Measurements from ENCODE around the gene DSCAML1.

DSCAML1 gene

GRCh38 chr11:117688255-117688797 is 108.7 kb downstream of the DSCAML1 start:
- DNase-seq = no peak
- TF ChIP-seq CTCF (IDR thresholded peaks at IDR 0.05; ENCODE audit: low read depth, low read length, missing control alignments) = no peak
- H3K27me3 ChIP-seq (replicated peaks) = no peaks in the 10 kb centered on the region
- H3K4me3 ChIP-seq (ENCODE audit: low read depth, low read length) = no peak overlapping the region
- H3K27ac ChIP-seq = no peak overlapping the region
- in situ Hi-C loops (cut with HindIII; ENCODE audit: low pct_ligation_motif_present, low sequenced_read_pairs) = no loop called here
- H3K36me3 ChIP-seq (replicated peaks) = no peaks in the 10 kb centered on the region

- no peak overlapping the region for H3K27ac ChIP-seq
- H3K4me3 ChIP-seq (ENCODE audit: low read depth, low read length) = no peak overlapping the region
- TF ChIP-seq CTCF (IDR thresholded peaks at IDR 0.05; ENCODE audit: low read depth, low read length, missing control alignments) = no peak
- DNase-seq = no peak
- H3K27me3 ChIP-seq (replicated peaks) = no peaks in the 10 kb centered on the region
- in situ Hi-C loops (cut with HindIII; ENCODE audit: low pct_ligation_motif_present, low sequenced_read_pairs) = no loop called here
- no peaks in the 10 kb centered on the region for H3K36me3 ChIP-seq (replicated peaks)
Measured at GRCh38 chr11:117687776-117688175, 109.2 kb downstream of the DSCAML1 start.

GRCh38 chr11:117686711-117687110 is 110.3 kb downstream of the DSCAML1 start:
- Histone ChIP-seq H3K27me3 (replicated peaks) (no peaks in the 10 kb centered on the region), H3K4me3 (ENCODE audit: low read depth, low read length) (no peak overlapping the region), H3K36me3 (replicated peaks) (no peaks in the 10 kb centered on the region), H3K27ac (no peak overlapping the region)
- no peak for TF ChIP-seq CTCF (IDR thresholded peaks at IDR 0.05; ENCODE audit: low read depth, low read length, missing control alignments)
- in situ Hi-C loops (cut with HindIII; ENCODE audit: low pct_ligation_motif_present, low sequenced_read_pairs) = no loop called here
- no peak for DNase-seq

- no peak for TF ChIP-seq CTCF (IDR thresholded peaks at IDR 0.05; ENCODE audit: low read depth, low read length, missing control alignments)
- in situ Hi-C loops (cut with HindIII; ENCODE audit: low pct_ligation_motif_present, low sequenced_read_pairs) = no loop called here
- Histone ChIP-seq H3K36me3 (replicated peaks) (no peaks in the 10 kb centered on the region), H3K27ac (no peak overlapping the region), H3K4me3 (ENCODE audit: low read depth, low read length) (no peak overlapping the region), H3K27me3 (replicated peaks) (no peaks in the 10 kb centered on the region)
- DNase-seq = no peak
Measured at GRCh38 chr11:117685566-117685965, 111.5 kb downstream of the DSCAML1 start.

- no peak for TF ChIP-seq CTCF (IDR thresholded peaks at IDR 0.05; ENCODE audit: low read depth, low read length, missing control alignments)
- Histone ChIP-seq H3K36me3 (replicated peaks) (no peaks in the 10 kb centered on the region), H3K4me3 (ENCODE audit: low read depth, low read length) (no peak overlapping the region), H3K27ac (no peak overlapping the region), H3K27me3 (replicated peaks) (no peaks in the 10 kb centered on the region)
- in situ Hi-C loops (cut with HindIII; ENCODE audit: low pct_ligation_motif_present, low sequenced_read_pairs) = no loop called here
- DNase-seq = no peak
Measured at GRCh38 chr11:117684731-117685130, 112.3 kb downstream of the DSCAML1 start.

GRCh38 chr11:117684111-117684510 is 112.9 kb downstream of the DSCAML1 start:
- Histone ChIP-seq H3K27ac (no peak overlapping the region), H3K4me3 (ENCODE audit: low read depth, low read length) (no peak overlapping the region), H3K27me3 (replicated peaks) (no peaks in the 10 kb centered on the region), H3K36me3 (replicated peaks) (no peaks in the 10 kb centered on the region)
- DNase-seq = no peak
- TF ChIP-seq CTCF (IDR thresholded peaks at IDR 0.05; ENCODE audit: low read depth, low read length, missing control alignments) = no peak
- in situ Hi-C loops (cut with HindIII; ENCODE audit: low pct_ligation_motif_present, low sequenced_read_pairs) = no loop called here

Data from brain microvascular endothelial cell (primary cell).